Fibroblast of the aortic adventitia (primary cell): ENCODE data around the gene PRDM15. TPM values are rescaled to one million over a fixed set of nuclear protein-coding genes. Genes with fewer than 3 reads are reported as not detected.

Experiments used
- DNase-seq: peaks from one replicate; pipeline ENCODE4 v3.0.0-alpha.2; 2010; ENCODE audit warnings: low read depth
- H3K4me3 ChIP-seq: 2 replicates; pipeline ENCODE4 v1.5.1; 2011; ENCODE audit warnings: low read depth, mild to moderate bottlenecking, control low read depth, low read length, moderate library complexity
- CTCF ChIP-seq: IDR thresholded peaks from 2 replicates; pipeline ENCODE4 v1.5.1; 2011; ENCODE audit warnings: mild to moderate bottlenecking, low read length, control low read depth, inconsistent platforms; ENCODE audit not compliant: insufficient read depth
- total RNA-seq: library from RNA; depleted of rRNA; stranded (reverse); fragments of >200 nt; gene quantifications from 2 replicates; pipeline ENCODE4 v1.2.3, GENCODE V29; 2012; ENCODE audit warnings: low replicate concordance

PRDM15 gene
- total RNA-seq, 1 donor = 4.7 TPM

- no peak for DNase-seq
- no peak for TF ChIP-seq CTCF
- H3K4me3 ChIP-seq = no peak overlapping the region
Observed at GRCh38 chr21:41770901-41771624, 108.1 kb downstream of the PRDM15 start.

GRCh38 chr21:41769933-41770332 is 109.2 kb downstream of the PRDM15 start:
- no peak for DNase-seq
- TF ChIP-seq CTCF = no peak
- H3K4me3 ChIP-seq = no peak overlapping the region

- TF ChIP-seq CTCF = no peak
- no peak for DNase-seq
- H3K4me3 ChIP-seq = no peak overlapping the region
Observed at GRCh38 chr21:41769521-41769920, 109.6 kb downstream of the PRDM15 start.

GRCh38 chr21:41769111-41769510 is 110.0 kb downstream of the PRDM15 start:
- H3K4me3 ChIP-seq = no peak overlapping the region
- TF ChIP-seq CTCF = no peak

GRCh38 chr21:41768437-41769042 is 110.6 kb downstream of the PRDM15 start:
- peak; percentile 49 for DNase-seq
- peak overlapping the region; percentile 41 for H3K4me3 ChIP-seq
- TF ChIP-seq CTCF = peak; percentile 38

More at GRCh38 chr21:41769111-41769510, 110.0 kb downstream of the PRDM15 start:
- no peak for DNase-seq

- peak; percentile 8 for DNase-seq
- TF ChIP-seq CTCF = no peak
- H3K4me3 ChIP-seq = peak overlapping the region; percentile 19
Observed at GRCh38 chr21:41767606-41768436, 111.3 kb downstream of the PRDM15 start.
